Body of pancreas (tissue), 4 donors: ENCODE measurements around the gene RCAN2.

Experiments used
- CTCF ChIP-seq, 7 experiments: fragments of 450-650 bp in 4 of 7; fragments of 200-600 bp in 3 of 7; sonication (generic) in 3 of 7; IDR thresholded peaks; one replicate each; pipeline ENCODE4 v1.5.1; 2016 to 2019; ENCODE audit warnings: antibody characterized with exemption in 7 of 7
- POLR2A ChIP-seq, 3 donors: fragments of 450-650 bp; IDR thresholded peaks; one replicate each; pipeline ENCODE4 v1.6.1; 2016; ENCODE audit warnings: antibody characterized with exemption in 3 of 3, mild to moderate bottlenecking in 2 of 3

- TF ChIP-seq CTCF (IDR thresholded peaks at IDR 0.05): no peak
- no peak for TF ChIP-seq POLR2A (IDR thresholded peaks at IDR 0.05)
Measured at GRCh38 chr6:46376562-46377061, 114.6 kb downstream of the RCAN2 start.
